Measurements from ENCODE around the gene TMEM138.

Gene TMEM138

DNA sequence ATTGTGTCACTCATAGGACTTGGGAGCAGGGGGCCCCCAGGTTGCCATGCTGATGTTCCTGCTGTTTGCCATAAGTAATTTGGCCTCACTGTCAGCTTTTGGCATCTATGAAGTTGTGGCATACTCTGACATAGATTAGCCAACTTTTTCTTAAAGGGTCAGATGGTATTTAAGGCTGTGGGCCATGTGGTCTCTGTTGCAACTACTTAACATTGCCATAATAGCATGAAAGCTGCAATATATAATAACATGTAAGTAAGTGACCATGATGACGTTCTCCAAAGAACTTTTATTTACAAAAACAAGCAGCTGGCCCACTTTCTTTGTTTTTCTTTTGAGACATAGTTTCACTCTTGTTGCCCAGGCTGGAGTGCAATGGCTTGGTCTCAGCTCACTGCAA is 28.0 kb downstream of the TMEM138 start:
- TF ChIP-seq POLR2A (IDR thresholded peaks at IDR 0.05; ENCODE audit: extremely low read depth, insufficient read length) (no peak), MYC (IDR thresholded peaks at IDR 0.05; ENCODE audit: low read depth, low read length) (no peak), CTCF (IDR thresholded peaks at IDR 0.05; ENCODE audit: low read depth, low read length) (no peak)
- TF ChIP-seq, protein P1, sequence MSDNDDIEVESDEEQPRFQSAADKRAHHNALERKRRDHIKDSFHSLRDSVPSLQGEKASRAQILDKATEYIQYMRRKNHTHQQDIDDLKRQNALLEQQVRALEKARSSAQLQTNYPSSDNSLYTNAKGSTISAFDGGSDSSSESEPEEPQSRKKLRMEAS (IDR thresholded peaks at IDR 0.05; ENCODE audit: low read depth, low read length), result no peak
- peak; percentile 49 for DNase-seq (ENCODE audit: low read depth)
- H3K4me3 ChIP-seq (ENCODE audit: low read depth, low read length), result no peak overlapping the region

DNA sequence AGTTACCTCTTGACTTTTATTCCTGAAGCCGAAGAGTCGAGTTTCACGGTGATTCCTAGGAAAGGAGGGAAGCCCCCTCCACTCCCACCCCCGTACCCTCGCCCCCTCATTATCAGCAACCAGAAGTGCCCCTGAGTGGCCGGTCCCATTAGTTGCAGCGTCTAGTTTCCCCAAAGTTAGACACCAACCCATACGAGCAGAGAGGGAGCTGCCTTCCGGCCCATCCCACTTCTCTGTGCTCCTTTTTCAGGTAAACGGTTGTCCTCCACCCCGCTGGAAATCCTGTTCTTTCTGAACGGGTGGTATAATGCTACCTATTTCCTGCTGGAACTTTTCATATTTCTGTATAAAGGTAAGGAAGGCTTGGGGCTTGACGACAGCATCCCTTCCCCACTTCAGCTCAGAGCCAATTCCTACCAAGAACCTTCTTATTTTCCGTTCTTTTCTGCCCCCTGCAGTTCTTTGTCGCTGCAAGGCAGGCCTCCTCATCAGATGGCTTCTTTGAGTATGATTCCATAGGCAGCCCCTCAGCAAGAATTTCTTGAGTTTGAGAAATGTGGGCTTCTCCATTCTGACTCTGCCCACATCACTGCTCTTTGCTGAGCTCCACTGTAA is 30.9 kb downstream of the TMEM138 start:
- no peak for TF ChIP-seq MYC (IDR thresholded peaks at IDR 0.05; ENCODE audit: low read depth, low read length)
- TF ChIP-seq, protein P1 (IDR thresholded peaks at IDR 0.05; ENCODE audit: low read depth, low read length), result no peak; the same call in 1 of the 2 replicates
- TF ChIP-seq POLR2A (IDR thresholded peaks at IDR 0.05; ENCODE audit: extremely low read depth, insufficient read length), result no peak
- TF ChIP-seq CTCF (IDR thresholded peaks at IDR 0.05; ENCODE audit: low read depth, low read length), result peak; percentile 28
- DNase-seq (ENCODE audit: low read depth), result peak; percentile 69
- peak overlapping the region; percentile 91 for H3K4me3 ChIP-seq (ENCODE audit: low read depth, low read length)

DNA sequence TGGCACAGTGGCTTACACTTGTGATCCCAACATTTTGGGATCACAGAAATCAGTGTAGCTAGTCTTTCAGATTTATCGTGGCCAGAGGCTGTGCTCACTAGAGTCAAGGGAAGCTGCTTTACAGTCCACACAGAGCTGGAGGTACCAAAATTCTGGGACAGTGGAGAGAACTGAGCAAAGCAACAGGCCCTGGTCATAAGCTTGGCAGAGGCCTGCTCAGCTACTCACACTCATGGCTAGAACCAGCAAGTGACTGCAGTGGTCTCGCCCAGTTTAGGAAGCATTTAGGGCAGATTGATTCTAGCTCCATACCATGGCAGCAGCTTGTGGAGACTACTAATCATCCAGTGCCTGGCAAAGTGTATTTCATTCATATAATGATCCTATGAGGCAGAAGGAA is 39.0 kb downstream of the TMEM138 start:
- DNase-seq (ENCODE audit: low read depth), result no peak
- H3K4me3 ChIP-seq (ENCODE audit: low read depth, low read length), result no peak overlapping the region
- TF ChIP-seq, protein P1 (IDR thresholded peaks at IDR 0.05; ENCODE audit: low read depth, low read length), result no peak
- no peak for TF ChIP-seq CTCF (IDR thresholded peaks at IDR 0.05; ENCODE audit: low read depth, low read length)
- no peak for TF ChIP-seq POLR2A (IDR thresholded peaks at IDR 0.05; ENCODE audit: extremely low read depth, insufficient read length)
- TF ChIP-seq MYC (IDR thresholded peaks at IDR 0.05; ENCODE audit: low read depth, low read length), result no peak

DNA sequence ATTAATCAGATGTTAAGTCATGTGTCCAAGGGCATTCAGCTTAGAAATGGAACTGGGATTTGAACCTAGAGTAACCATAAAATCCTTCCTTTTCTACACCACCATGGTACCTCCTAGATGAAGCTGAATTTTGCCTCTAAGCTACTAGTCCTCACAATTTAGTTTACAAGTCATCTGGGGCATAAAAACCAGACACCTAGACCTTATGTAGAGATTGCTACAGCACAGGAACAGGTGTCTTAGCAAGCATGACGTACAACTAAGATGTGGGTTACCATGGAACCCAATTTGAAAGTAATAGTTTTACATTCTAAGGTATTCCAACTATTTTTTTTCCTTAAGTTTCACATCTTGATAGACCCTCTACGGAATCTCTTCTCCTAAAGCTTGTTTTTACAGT is 39.4 kb downstream of the TMEM138 start:
- no peak overlapping the region for H3K4me3 ChIP-seq (ENCODE audit: low read depth, low read length)
- TF ChIP-seq MYC (IDR thresholded peaks at IDR 0.05; ENCODE audit: low read depth, low read length) (no peak), POLR2A (IDR thresholded peaks at IDR 0.05; ENCODE audit: extremely low read depth, insufficient read length) (no peak), CTCF (IDR thresholded peaks at IDR 0.05; ENCODE audit: low read depth, low read length) (no peak)
- TF ChIP-seq, protein P1 (IDR thresholded peaks at IDR 0.05; ENCODE audit: low read depth, low read length), result no peak
- DNase-seq (ENCODE audit: low read depth), result no peak

DNA sequence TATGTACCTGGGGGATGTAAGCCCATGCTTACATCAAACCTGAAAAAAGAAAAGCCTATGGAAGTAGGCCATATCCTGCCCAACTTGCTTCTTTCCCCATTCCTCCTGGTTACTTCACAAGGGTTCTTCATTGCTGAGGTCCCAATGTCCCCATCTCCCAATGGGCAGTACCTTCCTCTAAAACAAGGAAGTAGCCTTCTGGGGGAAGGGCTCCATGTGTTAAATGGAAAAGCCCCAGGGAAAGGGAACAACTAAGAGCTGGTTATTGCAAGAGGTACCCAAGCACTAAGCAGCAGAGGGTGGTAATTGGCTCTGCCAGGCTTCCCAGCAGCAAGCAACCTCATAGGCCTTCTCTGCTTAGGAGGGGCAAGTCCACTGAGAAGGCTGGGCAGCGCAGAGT is 41.5 kb downstream of the TMEM138 start:
- TF ChIP-seq POLR2A (IDR thresholded peaks at IDR 0.05; ENCODE audit: extremely low read depth, insufficient read length) (no peak), MYC (IDR thresholded peaks at IDR 0.05; ENCODE audit: low read depth, low read length) (no peak), CTCF (IDR thresholded peaks at IDR 0.05; ENCODE audit: low read depth, low read length) (no peak)
- TF ChIP-seq, protein P1 (IDR thresholded peaks at IDR 0.05; ENCODE audit: low read depth, low read length), result no peak
- peak; percentile 40 for DNase-seq (ENCODE audit: low read depth)
- H3K4me3 ChIP-seq (ENCODE audit: low read depth, low read length), result no peak overlapping the region

All from NB4 (cell line).